GM21717 (cell line): ENCODE data around the gene FLYWCH2.
"Not testable (repeated sequence)": the region's sequence is repeated elsewhere in the genome, so short reads cannot be mapped to it uniquely, and the experiment has no call there.

Experiments
- ATAC-seq: cut with Tn5 transposase; IDR thresholded peaks from one replicate; pipeline ENCODE4 v1.9.1; 2021; ENCODE audit warnings: mild to moderate bottlenecking, moderate library complexity; ENCODE audit not compliant: unreplicated experiment

Gene FLYWCH2

GRCh38 chr16:2912330-2913199 lies 29.6 kb downstream of the FLYWCH2 start:
- ATAC-seq = peak; percentile 16

- ATAC-seq = no peak
These were observed 30.6 kb downstream of the FLYWCH2 start for GRCh38 chr16:2913603-2914002.

- no peak for ATAC-seq
These were observed 31.2 kb downstream of the FLYWCH2 start for GRCh38 chr16:2914233-2914632.

- no peak for ATAC-seq
These were observed 32.3 kb downstream of the FLYWCH2 start for GRCh38 chr16:2915196-2915929.

DNA sequence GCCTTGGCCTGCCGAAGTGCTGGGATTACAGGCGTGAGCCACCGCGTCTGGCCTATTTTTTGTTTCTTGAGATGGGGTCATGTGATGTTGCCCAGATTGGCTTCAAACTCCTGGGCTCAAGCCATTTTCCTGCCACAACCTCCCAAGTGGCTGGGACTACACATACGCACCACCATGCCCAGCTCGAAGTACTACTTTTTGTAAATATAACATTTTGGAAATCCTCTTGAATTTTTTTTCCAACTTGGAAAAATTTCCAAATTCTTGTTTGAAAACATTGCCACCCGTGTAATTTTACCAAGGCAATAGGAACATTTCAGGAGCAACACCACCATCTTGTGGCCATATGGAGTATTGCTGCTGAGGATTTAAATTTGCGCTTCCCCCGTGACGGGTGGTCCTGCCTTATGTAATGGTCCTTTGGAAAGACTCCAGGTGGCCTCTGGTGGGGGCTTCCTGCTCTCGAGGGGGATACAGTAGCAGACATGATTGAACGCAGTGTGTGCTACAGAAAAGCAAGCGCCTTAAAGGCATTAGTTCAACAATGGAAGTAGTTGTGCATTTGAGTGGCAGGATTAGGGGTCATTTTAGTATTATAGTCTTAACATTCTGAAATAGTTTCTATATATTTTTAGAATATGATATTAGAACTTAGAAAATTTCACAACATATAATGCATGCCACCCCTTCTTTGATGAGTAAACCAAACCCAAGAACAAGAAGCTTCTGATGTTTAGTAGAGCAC lies 36.7 kb downstream of the FLYWCH2 start:
- no peak for ATAC-seq

- ATAC-seq = no peak
These were observed 40.5 kb downstream of the FLYWCH2 start for GRCh38 chr16:2923481-2923880.

DNA sequence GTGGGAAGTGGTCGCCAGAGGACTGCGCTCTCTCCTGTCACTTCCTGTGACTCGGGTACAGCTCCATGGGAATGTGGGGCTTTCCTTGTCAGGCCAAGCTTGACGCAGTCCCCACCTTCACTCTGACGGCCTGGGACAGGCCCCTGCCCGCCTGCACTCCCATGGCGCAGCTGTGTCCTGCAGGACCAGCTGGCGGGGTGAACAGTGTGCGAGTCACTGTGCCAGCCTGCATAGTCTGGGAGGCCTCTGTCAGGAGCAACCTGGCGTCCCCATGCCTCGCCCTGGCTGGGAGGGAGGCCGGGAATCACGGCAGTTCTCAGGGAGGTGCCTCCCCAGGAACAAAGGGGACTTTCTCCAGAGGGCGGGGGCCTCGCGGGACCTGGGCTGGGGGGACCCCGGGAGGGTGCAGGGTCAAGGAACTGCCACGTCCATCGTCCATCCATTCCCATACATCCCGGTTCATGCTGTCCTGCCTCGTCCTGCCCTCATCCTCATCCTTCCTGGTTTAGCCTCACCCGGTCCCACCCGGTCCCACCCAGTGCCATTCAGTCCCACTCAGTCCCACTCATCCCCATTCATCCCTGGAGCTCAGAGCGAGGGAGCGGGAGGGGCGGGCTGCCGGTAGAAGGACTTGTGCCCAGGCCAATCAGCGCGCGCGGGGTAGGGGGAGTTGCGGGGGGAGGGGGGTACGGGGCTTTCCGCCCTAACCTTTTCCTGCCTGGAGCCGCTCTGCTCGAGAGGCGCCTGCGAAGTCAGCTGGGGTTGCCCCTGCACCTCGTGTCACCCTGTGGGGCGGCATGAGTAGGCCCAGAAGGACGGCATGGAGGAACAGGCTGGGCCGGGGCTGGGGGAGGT lies 42.1 kb downstream of the FLYWCH2 start:
- ATAC-seq = no peak

DNA sequence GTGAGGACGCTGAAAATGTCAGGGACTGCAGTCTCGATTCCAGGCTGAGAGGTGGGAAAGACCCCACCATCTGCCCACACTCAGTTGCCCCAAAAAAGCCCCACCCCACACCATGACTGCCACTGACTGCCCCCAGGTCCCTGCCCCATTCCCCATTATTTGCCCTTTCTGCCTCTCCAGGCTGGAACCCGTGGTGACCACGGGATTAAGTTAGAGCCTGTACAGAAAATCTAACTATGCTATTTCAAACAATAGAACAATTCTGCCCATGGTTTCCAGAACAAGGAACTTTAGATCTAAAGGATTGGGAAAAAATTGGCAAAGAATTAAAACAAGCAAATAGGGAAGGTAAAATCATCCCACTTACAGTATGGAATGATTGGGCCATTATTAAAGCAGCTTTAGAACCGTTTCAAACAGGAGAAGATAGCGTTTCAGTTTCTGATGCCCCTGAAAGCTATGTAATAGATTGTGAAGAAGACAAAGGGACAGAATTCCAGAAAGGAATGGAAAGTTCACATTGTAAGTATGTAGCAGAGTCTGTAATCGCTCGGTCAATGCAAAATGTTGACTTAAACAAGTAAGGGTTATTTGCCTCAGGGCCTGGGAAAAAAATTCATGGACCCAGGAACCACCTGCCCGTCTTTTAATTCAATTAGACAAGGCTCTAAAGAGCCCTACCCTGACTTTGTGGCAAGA lies 43.1 kb downstream of the FLYWCH2 start:
- ATAC-seq = no peak

GRCh38 chr16:2926650-2926999 lies 43.6 kb downstream of the FLYWCH2 start:
- ATAC-seq = no peak

GRCh38 chr16:2927010-2927646 lies 44.1 kb downstream of the FLYWCH2 start:
- peak; percentile 70 for ATAC-seq

- not testable (repeated sequence) for ATAC-seq
These were observed 45.1 kb downstream of the FLYWCH2 start for GRCh38 chr16:2928151-2928550.

- ATAC-seq = no peak
These were observed 45.8 kb downstream of the FLYWCH2 start for GRCh38 chr16:2928796-2929195.

DNA sequence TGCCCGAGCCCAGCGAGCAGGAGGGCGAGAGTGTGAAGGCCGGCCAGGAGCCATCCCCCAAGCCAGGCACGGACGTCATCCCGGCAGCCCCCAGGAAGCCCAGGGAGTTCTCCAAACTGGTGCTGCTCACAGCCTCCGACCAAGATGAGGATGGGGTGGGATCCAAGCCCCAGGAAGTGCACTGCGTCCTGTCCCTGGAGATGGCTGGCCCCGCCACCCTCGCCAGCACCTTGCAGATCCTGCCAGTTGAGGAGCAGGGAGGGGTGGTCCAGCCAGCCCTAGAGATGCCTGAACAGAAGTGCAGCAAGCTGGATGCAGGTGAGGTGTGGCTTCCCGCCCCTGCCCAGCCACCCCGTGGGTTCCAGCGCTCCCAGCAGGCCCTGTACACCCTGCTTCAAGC lies 46.7 kb downstream of the FLYWCH2 start:
- ATAC-seq = no peak

DNA sequence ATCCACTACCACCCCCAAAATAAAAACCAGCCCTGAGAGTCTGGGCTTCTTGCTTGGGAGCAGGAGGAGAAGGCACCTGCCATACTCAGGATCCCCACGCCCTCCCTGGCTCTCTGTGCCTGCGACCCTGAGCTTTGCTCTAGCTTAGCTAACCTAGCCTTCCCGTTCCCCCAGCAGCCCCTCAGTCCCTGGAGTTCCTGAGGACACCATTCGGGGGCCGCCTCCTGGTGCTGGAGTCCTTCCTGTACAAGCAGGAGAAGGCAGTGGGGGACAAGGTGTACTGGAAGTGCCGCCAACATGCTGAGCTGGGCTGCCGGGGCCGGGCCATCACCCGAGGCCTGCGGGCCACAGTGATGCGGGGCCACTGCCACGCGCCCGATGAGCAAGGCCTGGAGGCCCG lies 47.2 kb downstream of the FLYWCH2 start:
- no peak for ATAC-seq

DNA sequence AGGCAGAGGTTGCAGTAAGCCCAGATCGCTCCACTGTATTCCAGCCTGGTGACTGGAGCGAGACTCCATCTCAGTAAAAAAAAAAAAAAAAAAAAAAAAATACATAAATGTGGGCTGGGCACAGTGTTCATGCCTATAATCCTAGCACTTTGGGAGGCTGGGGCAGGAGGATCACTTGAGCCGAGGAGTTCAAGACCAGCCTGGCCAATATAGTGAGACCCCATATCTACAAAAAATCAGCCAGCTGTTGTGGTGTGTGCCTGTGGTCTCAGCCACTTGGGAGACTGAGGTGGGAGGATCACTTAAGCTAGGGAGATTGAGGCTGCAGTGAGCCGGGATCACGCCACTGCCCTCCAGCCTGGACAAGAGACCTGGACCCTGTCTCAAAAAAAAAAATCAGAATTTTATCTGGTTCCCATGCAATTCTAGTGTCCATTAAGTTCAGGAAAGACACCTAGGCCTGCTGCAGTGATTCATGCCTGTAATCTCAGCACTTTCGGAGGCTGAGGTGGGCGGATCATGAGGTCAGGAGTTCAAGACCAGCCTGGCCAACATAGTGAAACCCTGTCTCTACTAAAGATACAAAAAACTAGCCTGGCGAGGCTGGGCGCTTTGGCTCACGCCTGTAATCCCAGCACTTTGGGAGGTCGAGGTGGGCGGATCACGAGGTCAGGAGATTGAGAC lies 48.4 kb downstream of the FLYWCH2 start:
- not testable (repeated sequence) for ATAC-seq

GRCh38 chr16:2933136-2933535 lies 50.1 kb downstream of the FLYWCH2 start:
- no peak for ATAC-seq

GRCh38 chr16:2933701-2934100 lies 50.7 kb downstream of the FLYWCH2 start:
- no peak for ATAC-seq

DNA sequence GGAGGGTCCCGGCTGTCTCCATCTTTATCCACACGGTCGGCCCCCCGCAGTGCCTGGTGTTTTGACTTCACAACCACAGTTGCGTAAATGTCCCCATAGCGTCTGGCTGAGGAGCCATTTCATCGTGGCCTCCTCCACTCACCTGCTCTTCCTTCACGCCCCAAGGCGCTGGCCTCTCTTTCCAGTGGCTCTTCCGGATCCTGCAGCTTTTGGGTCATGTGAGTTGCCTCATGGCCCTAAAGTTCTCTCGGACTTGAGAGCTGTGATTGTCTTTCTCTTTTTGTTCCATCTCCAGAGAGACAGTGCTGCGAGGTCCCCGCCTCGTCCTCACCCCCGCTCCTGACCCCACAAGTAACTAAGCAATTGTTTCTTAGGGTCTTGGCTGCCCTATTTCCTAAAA lies 51.4 kb downstream of the FLYWCH2 start:
- no peak for ATAC-seq

- ATAC-seq = no peak
These were observed 53.5 kb downstream of the FLYWCH2 start for GRCh38 chr16:2936436-2937011.
